ENCODE results near the gene AGMO.

The AGMO gene

DNA sequence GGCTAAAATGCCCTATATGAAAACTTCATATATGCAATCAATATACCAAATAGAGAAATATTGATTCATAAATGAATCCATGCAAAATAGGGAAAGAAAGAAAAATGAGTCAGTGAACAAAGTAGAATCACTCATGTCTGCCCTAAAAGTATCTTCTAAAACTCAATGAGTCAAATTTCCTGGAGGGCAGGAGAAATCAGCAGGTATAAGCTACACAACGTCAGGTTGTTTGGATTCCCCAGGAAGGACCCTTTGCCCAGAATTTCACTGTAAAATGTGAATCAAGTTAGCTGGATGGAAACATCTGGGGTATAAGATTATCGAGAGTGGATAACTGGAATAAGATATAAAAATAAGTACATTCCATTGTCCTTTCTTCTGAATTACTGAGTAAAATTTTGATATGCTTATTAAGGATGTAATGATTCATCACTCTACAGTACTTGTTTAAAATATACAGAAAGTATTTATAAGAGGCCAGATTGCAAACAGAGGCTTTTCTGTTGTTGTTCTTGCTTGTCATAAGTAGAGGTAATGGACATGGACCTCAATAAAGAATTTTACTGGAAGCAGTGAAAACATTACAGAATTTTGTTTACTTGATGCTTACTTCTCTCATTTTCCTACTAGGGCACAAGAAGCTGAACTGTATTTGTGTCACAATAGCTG, 99.0 kb downstream of the AGMO start:
- DNase-seq (ENCODE audit: low read depth in 4 of 4, low spot score in 1 of 4) = no peak

DNA sequence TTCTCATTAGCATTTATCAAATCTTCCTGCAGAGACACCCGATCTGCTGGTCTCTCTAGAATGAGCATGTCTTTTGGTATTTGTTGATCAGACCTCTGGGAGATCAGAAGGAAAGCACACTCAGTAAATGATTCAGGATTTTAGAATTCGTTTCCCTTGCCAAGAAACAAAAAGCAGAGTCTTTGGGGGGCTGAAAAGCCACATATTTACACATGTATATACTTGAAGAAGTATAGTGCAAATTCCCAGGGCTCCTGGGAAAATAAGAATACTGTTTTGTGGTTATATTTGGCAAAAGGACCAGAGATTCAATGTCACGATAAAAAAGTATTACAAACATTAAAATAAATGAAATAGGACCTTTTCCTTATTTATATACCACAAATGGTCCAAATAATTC, 100.2 kb downstream of the AGMO start:
- no peak for DNase-seq (ENCODE audit: low read depth in 4 of 4, low spot score in 1 of 4)

DNA sequence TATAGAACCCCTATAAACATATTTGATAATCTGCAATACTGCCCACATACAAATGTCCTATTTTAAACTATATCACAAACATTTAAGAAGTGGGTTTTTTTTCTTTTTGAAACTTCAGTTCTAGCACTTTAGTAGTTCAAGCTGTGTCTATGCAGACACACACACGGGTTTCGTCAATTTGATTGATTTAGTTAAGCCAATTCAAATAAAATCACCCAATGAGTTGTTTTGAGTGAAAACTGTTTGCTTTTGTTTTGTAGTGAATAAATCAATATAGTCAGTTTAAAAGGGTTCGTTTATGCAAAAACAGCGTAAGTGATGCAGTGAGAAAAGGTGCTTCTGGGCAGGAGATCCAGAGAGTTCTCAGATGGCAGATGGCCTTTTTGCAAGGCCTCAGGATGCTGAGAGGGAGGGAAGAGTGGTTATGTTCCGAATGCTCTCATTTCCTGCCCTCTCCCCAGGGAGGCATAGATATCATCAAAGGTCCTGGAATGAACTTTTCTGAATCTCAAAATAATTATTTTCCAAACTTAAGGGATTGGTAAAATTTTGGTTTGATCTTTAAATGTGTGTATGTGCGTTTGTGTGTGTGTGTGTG, 102.7 kb downstream of the AGMO start:
- no peak for DNase-seq (ENCODE audit: low read depth in 4 of 4, low spot score in 1 of 4)

DNA sequence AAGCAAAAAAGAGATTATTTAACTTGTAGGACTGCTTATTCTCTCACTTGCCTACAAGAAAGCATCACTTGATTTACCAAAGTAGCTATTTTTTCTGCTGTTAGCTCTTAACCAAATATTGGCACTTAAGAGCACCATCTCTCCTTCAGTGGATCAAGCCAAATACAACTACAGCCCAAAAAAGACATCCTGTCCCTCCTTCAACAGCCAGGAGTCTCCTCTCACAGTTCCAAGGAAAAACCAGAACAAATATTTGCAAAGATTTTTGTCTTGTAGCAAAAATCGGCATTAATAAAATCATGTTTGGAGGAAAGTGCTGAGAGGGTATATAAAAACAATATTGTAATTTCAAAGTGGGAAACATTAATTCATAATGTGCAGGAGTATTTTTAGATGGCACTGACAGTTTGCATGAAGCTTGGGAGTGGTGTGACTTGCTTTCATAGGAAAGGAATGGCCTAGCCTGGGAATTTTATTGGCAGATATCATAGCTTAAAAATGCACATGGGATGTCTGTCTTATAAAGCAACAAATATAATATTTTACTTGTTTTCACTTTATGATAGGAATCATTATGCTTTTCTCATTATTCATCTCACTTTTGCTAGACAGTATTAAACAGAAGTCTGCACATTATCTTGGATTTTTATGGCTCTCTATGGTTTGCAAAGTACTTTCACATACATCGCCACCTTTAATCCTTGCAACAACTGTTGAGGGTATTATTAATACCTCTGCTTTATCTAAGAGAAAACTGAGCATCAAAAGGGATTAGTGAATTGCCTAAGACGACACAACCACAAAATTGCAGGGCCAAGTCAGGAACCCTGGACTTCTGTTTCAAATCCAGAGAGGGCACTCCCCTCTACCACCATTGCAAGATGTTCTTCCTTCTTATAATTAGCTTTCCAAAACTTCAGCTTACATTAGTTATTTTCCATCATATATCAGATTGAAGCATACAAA, 103.5 kb downstream of the AGMO start:
- DNase-seq (ENCODE audit: low read depth in 4 of 4, low spot score in 1 of 4) = no peak

DNA sequence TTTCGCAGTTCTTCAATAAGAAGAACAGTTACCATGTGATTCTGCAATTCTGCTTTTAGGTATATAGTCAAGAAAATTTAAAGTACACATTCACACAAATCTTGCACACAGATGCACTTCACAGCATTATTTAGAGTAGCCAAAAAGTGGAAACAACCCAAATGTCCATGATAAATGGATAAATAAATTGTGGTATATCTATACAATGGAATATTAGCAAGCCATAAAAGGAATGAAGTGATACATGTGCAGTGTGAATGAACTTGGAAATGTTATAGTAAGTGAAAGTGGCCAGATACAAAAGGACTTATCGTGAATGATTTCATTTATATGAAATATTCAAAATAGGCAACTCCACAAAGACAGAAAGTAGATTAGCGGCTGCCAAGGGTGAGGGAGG, 109.1 kb downstream of the AGMO start:
- no peak for DNase-seq (ENCODE audit: low read depth in 4 of 4, low spot score in 1 of 4)

DNA sequence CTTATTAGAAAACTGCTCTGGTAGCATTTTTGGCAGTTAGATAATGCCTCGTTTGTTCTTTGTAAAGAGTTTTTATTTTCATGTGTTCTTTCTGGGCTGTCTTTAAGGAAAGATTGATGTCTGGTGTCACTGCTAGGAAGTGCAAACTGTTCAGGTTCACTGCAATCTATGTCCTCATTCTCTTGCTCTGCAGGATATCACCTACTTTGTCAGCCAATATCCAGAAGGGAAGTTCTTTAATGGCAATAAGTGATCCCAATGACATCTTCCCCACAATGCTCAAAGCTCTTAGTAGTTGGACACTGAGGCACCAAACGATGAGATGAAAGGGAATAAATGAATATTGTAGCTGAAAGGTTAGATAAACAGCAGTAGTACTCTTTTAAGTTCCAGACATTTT, 115.1 kb downstream of the AGMO start:
- no peak for DNase-seq (ENCODE audit: low read depth in 4 of 4, low spot score in 1 of 4)

DNA sequence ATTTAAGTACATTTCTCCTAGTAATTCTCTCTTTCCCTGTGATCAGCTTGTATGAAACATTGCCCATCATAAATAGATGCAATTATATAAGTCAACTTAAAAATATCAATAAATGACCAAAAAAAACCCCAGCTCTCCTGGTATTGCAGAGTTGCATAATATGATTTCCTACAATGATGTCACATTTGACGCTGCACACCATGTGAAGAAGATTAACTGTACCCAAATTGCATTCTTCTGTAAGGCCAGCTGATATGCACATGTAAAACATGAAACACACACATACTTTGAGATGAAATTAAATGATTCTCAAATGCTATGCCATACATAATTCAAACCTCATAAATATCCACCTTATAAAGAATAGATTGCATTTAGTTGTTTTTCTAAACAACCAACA, 115.5 kb downstream of the AGMO start:
- DNase-seq (ENCODE audit: low read depth in 4 of 4, low spot score in 1 of 4) = no peak

DNA sequence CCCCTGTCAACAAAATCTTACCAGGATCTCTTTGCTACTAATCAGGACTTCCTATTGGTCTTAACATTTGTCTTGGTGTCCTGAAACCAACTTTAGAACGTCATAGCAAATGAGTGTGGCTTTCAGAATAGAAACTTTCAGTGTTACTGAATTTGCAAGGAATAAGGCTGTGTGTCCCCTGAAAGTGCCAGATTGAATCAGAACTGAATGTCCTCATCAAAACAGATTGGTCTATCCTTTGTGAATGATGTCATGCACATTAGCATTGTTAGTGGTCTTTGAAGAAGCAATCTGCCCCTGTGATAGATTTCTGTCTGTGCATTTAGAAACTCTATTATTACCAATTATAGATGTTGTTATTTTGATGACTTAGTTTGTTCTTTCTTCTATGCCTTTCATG, 119.9 kb downstream of the AGMO start:
- DNase-seq (ENCODE audit: low read depth in 4 of 4, low spot score in 1 of 4) = no peak

DNA sequence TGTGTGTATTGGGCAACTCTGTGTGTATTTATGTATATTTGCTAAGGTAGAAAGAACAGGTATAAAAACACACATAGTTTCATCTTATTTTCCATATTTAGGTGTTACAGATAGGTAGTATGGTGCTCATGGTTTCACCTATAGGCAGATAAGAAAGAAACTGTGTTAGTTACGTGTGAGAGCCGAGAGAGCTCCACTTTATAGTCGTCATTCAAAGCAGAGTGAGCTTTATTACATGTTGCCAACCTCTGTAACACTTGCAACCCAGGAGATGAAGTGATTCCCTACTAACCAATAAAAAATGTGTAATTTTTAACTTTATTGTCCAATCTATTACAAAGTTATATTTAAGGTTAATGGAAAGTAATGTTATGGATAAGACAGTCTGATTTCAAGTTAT, 121.3 kb downstream of the AGMO start:
- no peak for DNase-seq (ENCODE audit: low read depth in 4 of 4, low spot score in 1 of 4)

DNA sequence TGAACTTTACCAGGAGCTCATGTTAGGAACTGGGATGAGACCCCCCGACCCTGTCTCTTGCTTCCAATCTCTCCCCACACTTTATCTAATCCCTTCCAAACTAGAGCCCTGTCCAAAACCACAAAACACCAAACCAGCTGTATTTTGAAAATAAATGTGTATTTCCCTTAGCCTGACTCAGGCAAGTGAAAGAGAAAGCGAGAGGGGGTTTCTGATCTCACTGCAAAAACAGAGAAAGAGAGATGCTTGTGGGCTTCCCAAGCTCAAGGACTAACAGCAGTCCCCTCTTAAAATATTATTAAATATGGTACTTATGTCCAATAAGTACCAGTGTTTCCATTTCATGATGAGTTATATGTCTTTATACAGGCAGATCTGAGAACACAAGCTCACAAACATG, 122.0 kb downstream of the AGMO start:
- no peak for DNase-seq (ENCODE audit: low read depth in 4 of 4, low spot score in 1 of 4)

DNA sequence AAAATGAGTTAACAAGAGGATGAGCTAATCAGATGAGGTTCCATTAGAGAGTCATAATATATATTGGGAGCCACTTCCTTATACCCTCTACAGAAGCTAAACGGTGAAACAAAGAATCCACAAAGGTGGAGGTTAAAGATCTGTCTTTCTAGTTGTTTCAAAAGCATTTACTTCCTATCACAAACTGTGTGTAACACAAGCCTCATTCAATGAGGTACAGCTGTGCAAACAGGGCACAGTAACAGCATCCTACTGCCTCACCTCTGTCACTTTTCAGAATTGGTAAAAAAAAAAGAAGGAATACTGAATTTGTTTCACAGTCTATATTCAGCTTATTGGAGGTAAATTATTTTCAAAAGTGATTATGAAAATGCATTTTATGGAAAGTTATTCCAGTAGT, 128.7 kb downstream of the AGMO start:
- DNase-seq (ENCODE audit: low read depth in 4 of 4, low spot score in 1 of 4) = no peak

DNA sequence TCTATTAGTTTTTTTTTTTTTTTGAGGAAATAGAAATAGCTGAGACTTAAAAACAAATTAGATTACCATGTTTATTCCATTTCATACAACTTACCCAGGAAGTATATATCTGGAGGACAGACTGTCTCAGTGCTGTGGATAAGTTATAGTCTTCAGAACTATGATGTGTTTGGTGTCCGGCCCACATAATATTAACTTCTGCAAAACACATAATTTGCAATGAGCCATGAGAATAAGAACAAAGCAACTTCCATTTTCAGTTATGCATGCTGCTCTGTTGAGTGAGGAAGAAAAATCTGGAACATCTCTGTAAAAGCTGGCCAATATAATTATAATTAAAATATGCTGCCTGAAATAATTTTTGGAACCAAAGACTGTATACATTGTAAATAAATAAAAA, 130.9 kb downstream of the AGMO start:
- DNase-seq (ENCODE audit: low read depth in 4 of 4, low spot score in 1 of 4) = no peak

DNA sequence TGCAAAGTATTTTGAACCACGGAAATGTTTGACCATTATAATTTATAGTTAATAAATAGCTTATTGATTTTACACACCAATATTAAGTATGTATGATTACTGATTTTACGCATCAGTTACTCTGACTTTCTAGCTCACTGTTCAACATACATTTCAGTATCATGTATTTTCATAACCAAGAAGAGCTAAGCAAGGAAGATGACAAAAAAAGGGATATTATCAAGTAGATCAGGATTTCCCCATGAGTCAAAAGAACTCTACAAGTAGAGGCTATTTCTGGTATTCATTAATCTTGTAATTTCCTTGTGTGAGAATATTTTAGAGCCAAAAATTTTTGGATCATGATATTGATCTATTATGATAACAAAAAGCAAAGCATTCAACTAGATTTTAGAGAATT, 131.6 kb downstream of the AGMO start:
- no peak for DNase-seq (ENCODE audit: low read depth in 4 of 4, low spot score in 1 of 4)

DNA sequence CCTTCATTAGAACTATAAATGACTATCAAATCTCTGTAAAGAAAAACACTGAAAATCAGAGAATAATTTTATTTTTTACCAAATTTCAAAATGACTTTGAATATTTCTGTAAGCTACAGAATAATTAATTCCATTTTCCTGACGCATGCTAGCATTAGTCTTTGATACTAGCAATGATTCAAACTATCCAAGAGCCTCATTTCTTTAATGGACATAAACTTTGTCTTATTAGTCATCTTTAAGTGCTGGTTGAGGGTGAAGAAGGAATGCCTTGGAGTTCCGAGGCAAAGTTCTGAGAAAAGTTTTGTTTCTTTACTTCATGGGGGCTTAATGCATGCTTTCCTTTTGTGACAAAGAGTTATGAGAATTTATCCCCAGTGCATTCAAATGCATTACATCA, 137.3 kb downstream of the AGMO start:
- no peak for DNase-seq (ENCODE audit: low read depth in 4 of 4, low spot score in 1 of 4)

DNA sequence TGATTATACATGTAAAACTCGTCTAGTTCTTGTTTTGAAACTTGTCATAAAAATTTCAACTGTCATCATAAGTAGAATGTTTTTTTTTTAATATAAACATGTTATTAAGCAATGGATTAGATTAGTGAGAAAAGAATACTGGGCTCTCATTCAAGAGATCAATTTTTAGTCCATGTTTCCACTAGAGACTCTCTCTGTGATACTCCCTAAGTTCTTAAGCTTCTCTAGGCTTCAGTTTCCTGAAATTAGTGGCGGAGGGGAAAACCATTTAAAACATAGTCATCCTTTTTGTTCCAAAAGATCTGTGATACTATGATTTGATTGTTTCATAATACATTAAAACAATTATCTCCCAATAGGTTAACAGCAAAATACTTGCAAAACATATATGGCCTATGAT, 142.2 kb downstream of the AGMO start:
- DNase-seq (ENCODE audit: low read depth in 4 of 4, low spot score in 1 of 4) = no peak

DNA sequence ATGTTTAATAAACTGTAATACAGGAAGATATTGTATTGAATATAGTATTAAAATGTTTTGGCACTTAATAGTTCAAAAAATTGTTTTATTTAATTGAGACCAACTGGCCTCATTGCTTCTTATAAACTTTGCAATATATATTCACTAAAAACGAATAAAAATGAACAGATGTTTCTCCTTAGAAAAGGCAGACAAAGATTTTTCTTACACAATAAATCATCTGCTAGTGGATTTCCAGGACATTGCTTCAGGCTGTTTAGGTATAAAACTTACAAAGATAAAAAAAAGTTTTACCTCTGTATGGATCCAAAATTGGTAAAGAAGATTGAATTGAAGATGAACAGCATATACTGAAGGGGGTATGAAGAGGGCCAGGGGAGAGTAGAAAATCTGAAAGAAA, 143.6 kb downstream of the AGMO start:
- no peak for DNase-seq (ENCODE audit: low read depth in 4 of 4, low spot score in 1 of 4)

DNA sequence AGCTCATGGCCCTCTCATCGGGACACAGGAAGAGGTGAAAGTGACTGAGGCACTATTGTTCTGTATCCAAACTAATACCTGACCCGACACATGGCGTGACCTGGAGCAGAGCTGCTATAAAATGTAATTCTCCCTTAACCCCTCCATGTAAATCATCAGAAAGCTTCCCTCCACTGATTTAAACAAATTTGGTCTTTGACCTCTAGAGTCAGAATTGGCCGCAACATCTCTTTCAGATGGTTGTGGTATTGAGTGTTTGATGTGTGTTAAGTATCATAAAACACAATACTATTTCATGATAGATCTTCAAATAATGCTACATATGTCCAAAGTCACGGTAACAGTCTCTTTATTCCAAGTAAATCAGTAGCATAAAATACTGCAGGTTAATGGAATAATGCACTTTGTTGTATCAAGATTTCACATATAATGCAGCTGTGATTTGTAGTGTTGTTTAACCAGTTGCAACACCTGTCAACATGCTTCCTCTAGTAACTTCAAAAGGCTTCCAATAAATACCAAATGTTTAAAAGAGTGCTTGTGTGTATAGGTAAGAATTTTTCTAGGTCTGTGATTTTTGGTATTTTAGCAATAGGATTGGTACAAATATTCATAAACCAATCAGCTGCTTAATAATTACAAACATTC, 144.3 kb downstream of the AGMO start:
- no peak for DNase-seq (ENCODE audit: low read depth in 4 of 4, low spot score in 1 of 4)

DNA sequence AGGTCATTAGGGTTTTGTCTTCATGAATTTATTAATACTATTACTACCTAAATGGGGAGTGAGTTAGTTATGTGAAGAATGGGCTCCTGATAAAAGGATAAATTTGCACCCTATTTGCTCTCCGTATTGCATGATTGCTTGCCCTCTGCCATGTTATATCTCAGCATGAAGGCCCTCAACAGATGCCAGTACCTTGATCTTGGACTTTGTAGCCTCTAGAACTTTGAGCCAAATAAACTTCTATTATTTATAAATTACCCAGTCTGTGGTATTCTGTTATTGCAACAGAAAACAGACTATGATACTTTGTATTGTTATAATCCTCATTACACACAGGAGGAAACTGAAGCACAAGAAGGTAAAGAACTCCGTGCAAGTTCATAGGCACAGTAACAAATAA, 150.8 kb downstream of the AGMO start:
- no peak for DNase-seq (ENCODE audit: low read depth in 4 of 4, low spot score in 1 of 4)

DNA sequence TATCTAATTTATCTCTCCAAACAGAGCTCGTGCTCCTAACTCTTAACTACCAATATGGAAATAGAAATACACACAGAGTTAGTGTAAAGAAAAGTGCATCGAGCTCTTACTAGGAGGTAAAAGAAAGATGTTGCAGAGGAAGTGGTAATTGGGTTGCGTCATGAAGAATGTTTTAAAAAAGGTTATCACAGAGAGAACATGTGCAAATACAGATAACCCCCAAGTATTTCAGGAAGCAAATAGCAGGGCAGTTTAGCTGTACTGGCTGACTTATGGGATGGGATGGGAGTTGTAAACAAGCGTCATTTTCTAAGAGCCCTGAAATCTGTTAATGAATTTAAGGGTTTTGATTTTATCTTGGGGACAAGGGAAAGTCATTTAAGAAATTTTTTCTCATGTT, 153.9 kb downstream of the AGMO start:
- no peak for DNase-seq (ENCODE audit: low read depth in 4 of 4, low spot score in 1 of 4)

DNA sequence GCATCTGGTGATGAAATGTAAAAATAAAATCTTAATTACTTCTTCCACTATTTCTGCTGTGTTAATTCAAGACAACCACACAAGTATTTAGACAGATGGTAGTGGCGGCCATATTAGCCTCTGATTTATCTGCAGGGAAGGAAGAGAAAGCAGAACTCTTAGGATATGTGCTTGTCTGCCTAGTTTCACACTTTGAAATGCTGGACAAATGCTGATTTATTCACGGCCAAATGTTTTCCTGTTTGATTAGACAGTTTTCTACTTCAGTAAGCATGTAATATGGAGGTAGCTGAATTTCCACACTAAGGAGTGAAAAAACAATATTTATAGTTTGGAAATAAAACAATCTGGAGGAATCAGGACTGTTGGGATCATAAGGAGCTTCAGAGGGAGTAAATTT, 158.1 kb downstream of the AGMO start:
- DNase-seq (ENCODE audit: low read depth in 4 of 4, low spot score in 1 of 4) = no peak

DNA sequence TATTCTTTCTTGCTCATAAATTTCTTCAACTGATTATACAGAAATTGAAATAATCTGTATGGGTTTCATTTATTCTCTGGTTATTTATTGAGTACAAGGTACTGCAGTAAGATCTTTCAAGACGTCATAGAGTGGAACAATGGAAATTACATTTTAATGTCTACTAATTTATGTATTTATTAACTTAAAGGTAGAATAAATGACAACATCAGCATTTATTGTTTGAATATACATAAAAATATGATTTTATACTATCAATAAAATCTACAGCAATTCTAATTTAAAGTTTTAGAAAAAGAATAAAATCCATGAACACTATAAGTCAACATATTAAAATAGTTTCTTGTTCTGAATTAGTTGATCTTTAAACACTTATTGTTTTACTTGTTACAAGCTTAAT, 158.5 kb downstream of the AGMO start:
- DNase-seq (ENCODE audit: low read depth in 4 of 4, low spot score in 1 of 4) = no peak

Measured in stimulated activated CD4-positive, alpha-beta T cell treated with anti-CD3 and anti-CD28 coated beads, Interleukin-1b, Interleukin-23, amount 100 ng/mL, for 24 hours (primary cell).